HepG2 (cell line): ENCODE results near the gene CD72. TPM values are rescaled to one million over a fixed set of nuclear protein-coding genes. Genes with fewer than 3 reads are reported as not detected.

Experiments
- CTCF ChIP-seq: sonication (generic); formaldehyde crosslinking; IDR thresholded peaks from 2 replicates; pipeline ENCODE4 v1.5.0; 2020; ENCODE audit warnings: mild to moderate bottlenecking, missing genetic modification reagents, moderate library complexity
- ELF3 ChIP-seq: IDR thresholded peaks from 2 replicates; pipeline ENCODE4 v1.6.1; 2016; ENCODE audit warnings: missing genetic modification reagents, missing compliant biosample characterization
- FOXA1 ChIP-seq, 2 experiments: fragments of 450-650 bp in 1 of 2; sonication (generic) in 1 of 2; formaldehyde crosslinking in 1 of 2; IDR thresholded peaks; 2 replicates each; pipeline versions ENCODE4 v1.4.0 to v1.6.1; 2016 to 2020; ENCODE audit warnings: missing genetic modification reagents in 1 of 2
- HNF1B ChIP-seq: sonication (generic); formaldehyde crosslinking; IDR thresholded peaks from 2 replicates; pipeline ENCODE4 v1.5.1; 2020; ENCODE audit warnings: mild to moderate bottlenecking, moderate library complexity, missing genetic modification reagents
- HOMEZ ChIP-seq: IDR thresholded peaks from 2 replicates; pipeline ENCODE4 v1.6.1; 2016; ENCODE audit warnings: low read depth
- KLF12 ChIP-seq: sonication (generic); formaldehyde crosslinking; IDR thresholded peaks from 2 replicates; pipeline ENCODE4 v1.4.0; 2020; ENCODE audit warnings: missing genetic modification reagents, borderline replicate concordance
- MAZ ChIP-seq, 2 experiments: sonication (generic) in 1 of 2; formaldehyde crosslinking in 1 of 2; IDR thresholded peaks; 2 replicates each; pipeline versions ENCODE4 v1.5.0 to v1.6.1; 2012 to 2020; ENCODE audit warnings: low read depth in 2 of 2, mild to moderate bottlenecking in 2 of 2, borderline replicate concordance in 1 of 2, improper control_type of control experiment in 1 of 2, low read length in 1 of 2, missing genetic modification reagents in 1 of 2, moderate library complexity in 1 of 2
- MTA1 ChIP-seq: sonication (generic); formaldehyde crosslinking; IDR thresholded peaks from 2 replicates; pipeline ENCODE4 v1.4.0; 2020; ENCODE audit warnings: missing genetic modification reagents, mild to moderate bottlenecking, borderline replicate concordance
- POGZ ChIP-seq: sonication (generic); formaldehyde crosslinking; IDR thresholded peaks from 2 replicates; pipeline ENCODE4 v1.4.0; 2020; ENCODE audit warnings: mild to moderate bottlenecking, missing genetic modification reagents
- SALL1 ChIP-seq: sonication (generic); formaldehyde crosslinking; IDR thresholded peaks from 2 replicates; pipeline ENCODE4 v1.8.0; 2022; ENCODE audit warnings: mild to moderate bottlenecking, missing genetic modification reagents
- SAP130 ChIP-seq: IDR thresholded peaks from 2 replicates; pipeline ENCODE4 v1.6.1; 2016; ENCODE audit warnings: low read depth
- TEAD3 ChIP-seq: optimal IDR thresholded peaks from 2 replicates; pipeline ENCODE3; 2016; ENCODE audit warnings: borderline replicate concordance
- XRCC5 ChIP-seq: fragments of 200-400 bp; formaldehyde crosslinking; optimal IDR thresholded peaks from 2 replicates; pipeline ENCODE3; 2017; ENCODE audit warnings: mild to moderate bottlenecking, low read length
- ZFX ChIP-seq: sonication (generic); formaldehyde crosslinking; IDR thresholded peaks from 2 replicates; pipeline ENCODE4 v1.4.0; 2020; ENCODE audit warnings: mild to moderate bottlenecking, low read depth, missing genetic modification reagents, moderate library complexity
- ZMYM3 ChIP-seq: sonication (generic); formaldehyde crosslinking; IDR thresholded peaks from 2 replicates; pipeline ENCODE4 v1.5.1; 2020; ENCODE audit warnings: mild to moderate bottlenecking, missing genetic modification reagents
- ZNF589 ChIP-seq: sonication (generic); formaldehyde crosslinking; conservative IDR thresholded peaks from 2 replicates; pipeline ENCODE4 v1.8.0; 2022; ENCODE audit warnings: mild to moderate bottlenecking, moderate library complexity, missing genetic modification reagents
- ZNF687 ChIP-seq: sonication (generic); formaldehyde crosslinking; IDR thresholded peaks from 2 replicates; pipeline ENCODE4 v1.5.1; 2020; ENCODE audit warnings: mild to moderate bottlenecking, missing genetic modification reagents, moderate library complexity
- ZUFSP ChIP-seq: sonication (generic); formaldehyde crosslinking; IDR thresholded peaks from 2 replicates; pipeline ENCODE4 v1.9.0; 2021; ENCODE audit warnings: missing genetic modification reagents, mild to moderate bottlenecking, borderline replicate concordance
- polyA plus RNA-seq, 8 experiments: library from polyadenylated mRNA; depleted of rRNA in 3 of 8; stranded (reverse) in 7 of 8; unstranded in 1 of 8; fragments of >200 nt; fragmentation: Illumina TruSeq in 4 of 8; extraction: Trizol in 4 of 8; gene quantifications; 2 replicates each; pipeline versions ENCODE4 v1.2.1 to v1.2.3, GENCODE V29; 2011 to 2016; ENCODE audit warnings: low read depth in 4 of 8, missing spikeins in 1 of 8, mixed read lengths in 1 of 8; ENCODE audit not compliant: insufficient read depth in 1 of 8
- total RNA-seq, 5 experiments: library from RNA; depleted of rRNA; stranded (reverse); fragments of >200 nt; fragmentation: Illumina TruSeq; extraction: Trizol; gene quantifications; 2 replicates each; pipeline ENCODE4 v1.2.3, GENCODE V29; 2016; ENCODE audit warnings: low read depth in 1 of 5

CD72 gene
- total and polyA plus RNA-seq, 2 of the 13 experiments (the other 11 are each of a cell fraction or from before 2014, with no cell fraction given) = 0.18 to 1.1 TPM

GRCh38 chr9:35563791-35564197 lies 54.4 kb downstream of the CD72 start (continued):
- peak; percentile 68 for TF ChIP-seq ZNF687 (CRISPR knock-in tag)
- peak; percentile 20; the same call in 1 of the 2 replicates for TF ChIP-seq ZFX (CRISPR knock-in tag)
- TF ChIP-seq HOMEZ = peak; percentile 59; the same call in 1 of the 2 replicates
- TF ChIP-seq MAZ (IDR thresholded peaks at IDR 0.05; ENCODE audit: borderline replicate concordance, low read depth, low read length) = peak; percentile 72; the same call in 1 of the 2 replicates
- TF ChIP-seq MAZ (CRISPR knock-in tag; IDR thresholded peaks at IDR 0.05; ENCODE audit: low read depth) = peak; percentile 62
- no peak for TF ChIP-seq POGZ (CRISPR knock-in tag)
- no peak for TF ChIP-seq FOXA1 (IDR thresholded peaks at IDR 0.05)
- TF ChIP-seq FOXA1 (CRISPR knock-in tag; IDR thresholded peaks at IDR 0.05) = peak; percentile 46; the same call in 1 of the 2 replicates
- 0 out of 2 replicates have a peak, but pooled peaks have one; percentile 25 for TF ChIP-seq ZMYM3 (CRISPR knock-in tag)
- TF ChIP-seq ELF3 = peak; percentile 55; the same call in 1 of the 2 replicates
- TF ChIP-seq ZNF589 (CRISPR knock-in tag) = no peak
- no peak for TF ChIP-seq ZUFSP (CRISPR knock-in tag)
- peak; percentile 39 for TF ChIP-seq XRCC5
- peak; percentile 48 for TF ChIP-seq TEAD3 (CRISPR knock-in tag)
- TF ChIP-seq KLF12 (CRISPR knock-in tag) = no peak
- peak; percentile 49; the same call in 1 of the 2 replicates for TF ChIP-seq HNF1B (CRISPR knock-in tag)
- TF ChIP-seq SALL1 (CRISPR knock-in tag) = peak; percentile 29; the same call in 1 of the 2 replicates
- TF ChIP-seq SAP130 (CRISPR knock-in tag) = peak; percentile 41; the same call in 1 of the 2 replicates
- 0 out of 2 replicates have a peak, but pooled peaks have one; percentile 26 for TF ChIP-seq MTA1 (CRISPR knock-in tag)
- TF ChIP-seq CTCF (CRISPR knock-in tag) = peak; percentile 23; the same call in 1 of the 2 replicates
